Mucosa of descending colon (tissue), 3 donors: Measurements from ENCODE around the gene SPEM1. TPM values are rescaled to one million over a fixed set of nuclear protein-coding genes. Genes with fewer than 3 reads are reported as not detected.
"Not testable (repeated sequence)": the region's sequence is repeated elsewhere in the genome, so short reads cannot be mapped to it uniquely, and the experiment has no call there.

Source experiments
- ATAC-seq: fragments of 200-7000 bp; cut with Tn5 transposase; one replicate; pipeline ENCODE4 v1.9.1; 2020; ENCODE audit warnings: mild to moderate bottlenecking, moderate library complexity
- DNase-seq, 3 donors: peaks; one replicate each; pipeline ENCODE4 v3.0.0-alpha.2; 2020
- H3K36me3 ChIP-seq: fragments of 200-600 bp; one replicate; pipeline ENCODE4 v1.8.0; 2021; ENCODE audit warnings: low read depth, mild to moderate bottlenecking
- H3K4me1 ChIP-seq: fragments of 200-600 bp; one replicate; pipeline ENCODE4 v1.8.0; 2021; ENCODE audit warnings: low read depth, mild to moderate bottlenecking
- H3K4me3 ChIP-seq: fragments of 200-600 bp; one replicate; pipeline ENCODE4 v1.8.0; 2021; ENCODE audit warnings: mild to moderate bottlenecking
- H3K9me3 ChIP-seq: fragments of 200-600 bp; one replicate; pipeline ENCODE4 v1.8.0; 2021; ENCODE audit warnings: mild to moderate bottlenecking
- CTCF ChIP-seq: fragments of 200-600 bp; IDR thresholded peaks from one replicate; pipeline ENCODE4 v1.8.0; 2022; ENCODE audit warnings: antibody characterized with exemption, mild to moderate bottlenecking
- intact Hi-C, 2 donors: fragments of 100-400 bp; cut with DNase I in 1 of 2; cut with micrococcal nuclease in 1 of 2; formaldehyde crosslinking; loops; one replicate each; pipeline versions ENCODE4 v1.11.0 to v1.11.1; 2022; cut with DNase I, micrococcal nuclease
- total RNA-seq, 3 donors: library from RNA; stranded (reverse); fragmentation: NEBNext Ultra II Directional in 2 of 3; extraction: Animal tissue kit (Norgen Biotek cat#: 25700) in 2 of 3; gene quantifications; one replicate each; pipeline versions ENCODE4 v1.2.1 to v1.2.4, GENCODE V29; 2021 to 2023
- donor health status: DM: no; HTN: no; CAD: no; lungs with moderate emphysema.
- donor health status: DM: no; HTN: no; CAD: no.
- donor health status: DM: no; HTN: yes; CAD: no.

The SPEM1 gene
- total RNA-seq, 3 donors from 2014 or later, result not detected

GRCh38 chr17:7466318-7466638 lies 46.2 kb downstream of the SPEM1 start:
- Histone ChIP-seq H3K9me3 (no peaks in the 10 kb centered on the region), H3K4me3 (no peak overlapping the region), H3K4me1 (peaks cover 6% of the 10 kb centered on the region), H3K36me3 (no peaks in the 10 kb centered on the region)
- intact Hi-C loops, result no loop called here
- TF ChIP-seq CTCF, result no peak
- ATAC-seq (no peak), DNase-seq (no peak)

- no peak for TF ChIP-seq CTCF
- H3K4me3 ChIP-seq, result no peak overlapping the region
- no peaks in the 10 kb centered on the region for H3K36me3 ChIP-seq
- peak; percentile 19 for ATAC-seq
- peaks cover 6% of the 10 kb centered on the region for H3K4me1 ChIP-seq
- intact Hi-C loops, result no loop called here
- H3K9me3 ChIP-seq, result no peaks in the 10 kb centered on the region
- peak in 1 of 3 donors; percentile 47 for DNase-seq
Measured at GRCh38 chr17:7466639-7467341, 46.7 kb downstream of the SPEM1 start.

GRCh38 chr17:7467498-7467897 lies 47.4 kb downstream of the SPEM1 start:
- intact Hi-C loops, result no loop called here
- DNase-seq (no peak), ATAC-seq (no peak)
- no peaks in the 10 kb centered on the region for H3K36me3 ChIP-seq
- no peak for TF ChIP-seq CTCF
- H3K9me3 ChIP-seq, result no peaks in the 10 kb centered on the region
- no peak overlapping the region for H3K4me3 ChIP-seq
- H3K4me1 ChIP-seq, result peaks cover 6% of the 10 kb centered on the region

- Histone ChIP-seq H3K9me3 (no peaks in the 10 kb centered on the region), H3K4me1 (peaks cover 6% of the 10 kb centered on the region), H3K36me3 (no peaks in the 10 kb centered on the region), H3K4me3 (no peak overlapping the region)
- ATAC-seq (no peak), DNase-seq (no peak)
- intact Hi-C loops, result no loop called here
- no peak for TF ChIP-seq CTCF
Measured at GRCh38 chr17:7468290-7468689, 48.2 kb downstream of the SPEM1 start.

GRCh38 chr17:7468804-7469389 lies 48.8 kb downstream of the SPEM1 start:
- H3K9me3 ChIP-seq, result no peaks in the 10 kb centered on the region
- intact Hi-C loops, result no loop called here
- TF ChIP-seq CTCF, result no peak
- H3K36me3 ChIP-seq, result no peaks in the 10 kb centered on the region
- ATAC-seq (no peak), DNase-seq (no peak)
- H3K4me3 ChIP-seq, result no peak overlapping the region
- peaks cover 6% of the 10 kb centered on the region for H3K4me1 ChIP-seq

- ATAC-seq, H3K9me3 ChIP-seq, H3K4me1 ChIP-seq, H3K36me3 ChIP-seq, intact Hi-C loops, H3K4me3 ChIP-seq: not testable (repeated sequence)
- DNase-seq, result peak in 1 of 3 donors; percentile 21
Measured at GRCh38 chr17:7469843-7470242, 49.7 kb downstream of the SPEM1 start.

GRCh38 chr17:7470457-7470973 lies 50.4 kb downstream of the SPEM1 start:
- H3K36me3 ChIP-seq, H3K4me1 ChIP-seq, ATAC-seq, H3K4me3 ChIP-seq, H3K9me3 ChIP-seq, intact Hi-C loops: not testable (repeated sequence)
- peak in 2 of 3 donors; percentile 3 to 8 for DNase-seq
